ENCODE results near the gene GALNT10. TPM values are rescaled to one million over a fixed set of nuclear protein-coding genes. Genes with fewer than 3 reads are reported as not detected.

Gene GALNT10
- total RNA-seq, 1 donor from 2014 or later = 96.1 TPM

DNA sequence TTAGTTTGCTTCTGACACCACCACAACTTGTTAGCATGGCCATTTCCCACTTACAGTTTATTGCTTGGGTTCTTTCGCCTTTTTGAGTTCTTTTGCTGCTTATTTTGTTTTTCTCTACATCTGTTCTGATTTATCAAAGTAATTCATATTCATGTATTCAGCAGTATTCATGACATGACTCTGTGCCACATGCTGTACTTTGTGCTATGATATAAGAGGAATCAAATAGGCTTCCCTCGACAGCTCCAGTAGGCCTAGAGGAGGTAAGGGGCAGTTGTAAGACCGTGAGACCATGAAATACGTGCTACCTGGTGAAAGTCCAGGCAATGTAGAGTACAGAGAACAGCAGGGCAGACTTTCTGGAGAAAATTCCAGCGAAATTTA, 144.5 kb downstream of the GALNT10 start:
- Histone ChIP-seq H2AFZ (ENCODE audit: low read depth, low read length) (no peak overlapping the region), H3K27me3 (ENCODE audit: insufficient read depth, low read length) (no peaks in the 10 kb centered on the region), H3K9ac (ENCODE audit: low read length) (no peak overlapping the region), H3K4me1 (ENCODE audit: insufficient read depth, low read length) (no peaks in the 10 kb centered on the region), H3K79me2 (ENCODE audit: insufficient read depth, low read length) (no peaks in the 10 kb centered on the region), H3K4me2 (ENCODE audit: low read length) (no peak overlapping the region), H3K4me3 (ENCODE audit: insufficient read depth, low read depth, low read length) (no peak overlapping the region), H3K27ac (ENCODE audit: low read depth, low read length) (no peak overlapping the region), H4K20me1 (ENCODE audit: insufficient read depth, low read length) (peaks cover 21% of the 10 kb centered on the region), H3K9me3 (ENCODE audit: insufficient read depth, low read depth, low read length) (no peaks in the 10 kb centered on the region), H3K36me3 (ENCODE audit: insufficient read depth, low read length) (peaks cover 33% of the 10 kb centered on the region)
- TF ChIP-seq EZH2 (IDR thresholded peaks at IDR 0.05; ENCODE audit: insufficient read depth, low read length) (no peak), CTCF (IDR thresholded peaks at IDR 0.05; ENCODE audit: insufficient read depth, low read depth, low read length) (no peak)
- H3K27ac Mint-ChIP-seq (ENCODE audit: unreplicated experiment) = no peak overlapping the region
- DNase-seq (ENCODE audit: low read depth) = no peak
- FAIRE-seq = no peak
- H3K36me3 Mint-ChIP-seq (ENCODE audit: low read depth, unreplicated experiment) = peaks cover 39% of the 10 kb centered on the region
- H3K4me1 Mint-ChIP-seq (ENCODE audit: low read depth, unreplicated experiment) = peaks cover 2% of the 10 kb centered on the region
- no peaks in the 10 kb centered on the region for H3K9me3 Mint-ChIP-seq (ENCODE audit: unreplicated experiment)
- no peaks in the 10 kb centered on the region for H3K27me3 Mint-ChIP-seq (ENCODE audit: low read depth, unreplicated experiment)
- no peak overlapping the region for H3K4me3 Mint-ChIP-seq (ENCODE audit: unreplicated experiment)

GRCh38 chr5:154341620-154342019, 151.1 kb downstream of the GALNT10 start:
- Histone ChIP-seq H3K9ac (ENCODE audit: low read length) (no peak overlapping the region), H3K9me3 (ENCODE audit: insufficient read depth, low read depth, low read length) (no peaks in the 10 kb centered on the region), H3K27ac (ENCODE audit: low read depth, low read length) (no peak overlapping the region), H3K79me2 (ENCODE audit: insufficient read depth, low read length) (peaks cover 4% of the 10 kb centered on the region), H3K4me2 (ENCODE audit: low read length) (no peak overlapping the region), H3K36me3 (ENCODE audit: insufficient read depth, low read length) (peaks cover 10% of the 10 kb centered on the region), H3K4me3 (ENCODE audit: insufficient read depth, low read depth, low read length) (no peak overlapping the region), H2AFZ (ENCODE audit: low read depth, low read length) (no peak overlapping the region), H3K4me1 (ENCODE audit: insufficient read depth, low read length) (no peaks in the 10 kb centered on the region), H4K20me1 (ENCODE audit: insufficient read depth, low read length) (peaks cover 10% of the 10 kb centered on the region), H3K27me3 (ENCODE audit: insufficient read depth, low read length) (no peaks in the 10 kb centered on the region)
- DNase-seq (ENCODE audit: low read depth) (no peak), FAIRE-seq (no peak)
- H3K36me3 Mint-ChIP-seq (ENCODE audit: low read depth, unreplicated experiment) = peaks cover 31% of the 10 kb centered on the region
- no peaks in the 10 kb centered on the region for H3K9me3 Mint-ChIP-seq (ENCODE audit: unreplicated experiment)
- H3K4me1 Mint-ChIP-seq (ENCODE audit: low read depth, unreplicated experiment) = peaks cover 2% of the 10 kb centered on the region
- H3K27me3 Mint-ChIP-seq (ENCODE audit: low read depth, unreplicated experiment) = no peaks in the 10 kb centered on the region
- no peak overlapping the region for H3K4me3 Mint-ChIP-seq (ENCODE audit: unreplicated experiment)
- TF ChIP-seq EZH2 (IDR thresholded peaks at IDR 0.05; ENCODE audit: insufficient read depth, low read length) (no peak), CTCF (IDR thresholded peaks at IDR 0.05; ENCODE audit: insufficient read depth, low read depth, low read length) (no peak)
- H3K27ac Mint-ChIP-seq (ENCODE audit: unreplicated experiment) = no peak overlapping the region

DNA sequence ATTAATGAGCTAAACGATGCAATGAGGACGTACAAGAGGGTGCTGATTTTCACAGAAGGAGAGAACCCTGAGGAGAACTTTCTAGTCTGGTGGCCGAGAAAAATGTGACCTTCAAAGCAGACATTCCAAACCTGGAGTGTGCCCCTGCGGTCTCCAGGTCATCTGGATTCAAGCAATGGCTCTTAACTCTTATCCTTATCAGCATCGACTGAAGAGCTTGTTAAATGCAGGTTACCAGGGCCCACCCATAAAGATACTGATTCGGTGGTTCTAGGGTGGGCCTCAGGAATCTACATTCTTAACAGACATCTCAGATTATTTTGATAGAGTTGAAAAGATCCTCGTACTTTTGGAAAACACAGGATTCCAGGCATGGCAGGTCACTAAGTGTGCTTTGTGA, 151.7 kb downstream of the GALNT10 start:
- no peaks in the 10 kb centered on the region for H3K27me3 ChIP-seq (ENCODE audit: insufficient read depth, low read length)
- no peaks in the 10 kb centered on the region for H3K9me3 ChIP-seq (ENCODE audit: insufficient read depth, low read depth, low read length)
- no peak for FAIRE-seq
- peaks cover 10% of the 10 kb centered on the region for H4K20me1 ChIP-seq (ENCODE audit: insufficient read depth, low read length)
- no peak overlapping the region for H3K4me2 ChIP-seq (ENCODE audit: low read length)
- no peaks in the 10 kb centered on the region for H3K9me3 Mint-ChIP-seq (ENCODE audit: unreplicated experiment)
- no peaks in the 10 kb centered on the region for H3K27me3 Mint-ChIP-seq (ENCODE audit: low read depth, unreplicated experiment)
- no peaks in the 10 kb centered on the region for H3K4me1 ChIP-seq (ENCODE audit: insufficient read depth, low read length)
- no peak overlapping the region for H3K9ac ChIP-seq (ENCODE audit: low read length)
- H3K4me1 Mint-ChIP-seq (ENCODE audit: low read depth, unreplicated experiment) = peaks cover 2% of the 10 kb centered on the region
- H3K36me3 Mint-ChIP-seq (ENCODE audit: low read depth, unreplicated experiment) = peaks cover 31% of the 10 kb centered on the region
- H3K4me3 Mint-ChIP-seq (ENCODE audit: unreplicated experiment) = no peak overlapping the region
- H2AFZ ChIP-seq (ENCODE audit: low read depth, low read length) = no peak overlapping the region
- H3K27ac Mint-ChIP-seq (ENCODE audit: unreplicated experiment) = no peak overlapping the region
- H3K79me2 ChIP-seq (ENCODE audit: insufficient read depth, low read length) = peaks cover 4% of the 10 kb centered on the region
- TF ChIP-seq CTCF (IDR thresholded peaks at IDR 0.05; ENCODE audit: insufficient read depth, low read depth, low read length) (no peak), EZH2 (IDR thresholded peaks at IDR 0.05; ENCODE audit: insufficient read depth, low read length) (no peak)
- no peak overlapping the region for H3K4me3 ChIP-seq (ENCODE audit: insufficient read depth, low read depth, low read length)
- H3K36me3 ChIP-seq (ENCODE audit: insufficient read depth, low read length) = peaks cover 10% of the 10 kb centered on the region
- H3K27ac ChIP-seq (ENCODE audit: low read depth, low read length) = no peak overlapping the region
- no peak for DNase-seq (ENCODE audit: low read depth)
